Measurements from ENCODE around the gene SECISBP2.
"Not testable (repeated sequence)": the region's sequence is repeated elsewhere in the genome, so short reads cannot be mapped to it uniquely, and the experiment has no call there.

Gene SECISBP2, protein sequence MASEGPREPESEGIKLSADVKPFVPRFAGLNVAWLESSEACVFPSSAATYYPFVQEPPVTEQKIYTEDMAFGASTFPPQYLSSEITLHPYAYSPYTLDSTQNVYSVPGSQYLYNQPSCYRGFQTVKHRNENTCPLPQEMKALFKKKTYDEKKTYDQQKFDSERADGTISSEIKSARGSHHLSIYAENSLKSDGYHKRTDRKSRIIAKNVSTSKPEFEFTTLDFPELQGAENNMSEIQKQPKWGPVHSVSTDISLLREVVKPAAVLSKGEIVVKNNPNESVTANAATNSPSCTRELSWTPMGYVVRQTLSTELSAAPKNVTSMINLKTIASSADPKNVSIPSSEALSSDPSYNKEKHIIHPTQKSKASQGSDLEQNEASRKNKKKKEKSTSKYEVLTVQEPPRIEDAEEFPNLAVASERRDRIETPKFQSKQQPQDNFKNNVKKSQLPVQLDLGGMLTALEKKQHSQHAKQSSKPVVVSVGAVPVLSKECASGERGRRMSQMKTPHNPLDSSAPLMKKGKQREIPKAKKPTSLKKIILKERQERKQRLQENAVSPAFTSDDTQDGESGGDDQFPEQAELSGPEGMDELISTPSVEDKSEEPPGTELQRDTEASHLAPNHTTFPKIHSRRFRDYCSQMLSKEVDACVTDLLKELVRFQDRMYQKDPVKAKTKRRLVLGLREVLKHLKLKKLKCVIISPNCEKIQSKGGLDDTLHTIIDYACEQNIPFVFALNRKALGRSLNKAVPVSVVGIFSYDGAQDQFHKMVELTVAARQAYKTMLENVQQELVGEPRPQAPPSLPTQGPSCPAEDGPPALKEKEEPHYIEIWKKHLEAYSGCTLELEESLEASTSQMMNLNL

DNA sequence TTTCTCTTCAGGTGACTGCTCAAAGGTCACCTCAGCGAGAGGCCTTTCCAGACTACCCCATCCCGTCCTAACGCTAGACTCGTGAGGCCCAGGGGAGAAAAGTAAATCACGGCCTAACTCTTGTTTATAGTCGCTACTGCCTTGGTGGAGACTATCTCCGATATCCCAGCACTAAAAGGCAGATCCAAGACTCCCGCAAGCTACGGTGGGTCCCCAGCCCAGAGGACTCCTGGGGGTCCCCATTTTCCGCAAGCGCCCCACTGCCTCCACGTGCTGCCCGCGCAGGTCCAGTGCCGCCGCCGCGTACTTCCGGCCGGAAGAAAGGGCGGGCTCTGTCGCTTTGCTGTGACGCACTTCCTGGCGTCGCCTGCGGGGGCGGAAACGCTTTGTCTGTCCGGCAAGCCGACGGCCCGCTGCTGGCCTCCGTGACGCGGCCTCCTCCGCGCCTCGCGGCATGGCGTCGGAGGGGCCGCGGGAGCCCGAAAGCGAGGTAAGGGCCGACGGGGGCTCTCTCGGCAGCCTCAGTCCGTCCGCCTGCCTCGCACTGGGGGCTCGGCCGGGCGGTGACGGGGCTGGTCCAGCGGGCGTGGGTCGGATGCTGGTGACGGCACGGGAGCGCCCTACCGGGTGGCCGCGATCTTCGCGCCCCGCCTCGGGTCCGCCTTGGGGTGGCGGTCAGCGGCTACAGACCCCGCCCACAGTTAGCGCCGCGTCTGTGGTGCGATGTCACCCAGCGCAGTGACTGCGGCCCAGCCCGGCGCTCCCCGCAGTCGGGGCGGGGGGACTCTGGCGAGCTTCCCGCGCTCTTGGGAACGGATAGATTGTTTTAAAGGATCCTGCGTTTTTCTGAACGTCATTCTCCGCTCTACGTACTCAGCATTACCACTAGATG lies at the start of gene SECISBP2:
TSS of gene SECISBP2 (plus strand) at position 378 of the 892 bp plus-strand sequence. CDS start at position 455, 77 bp downstream.
- DNase-seq = peak; percentile 99

DNA sequence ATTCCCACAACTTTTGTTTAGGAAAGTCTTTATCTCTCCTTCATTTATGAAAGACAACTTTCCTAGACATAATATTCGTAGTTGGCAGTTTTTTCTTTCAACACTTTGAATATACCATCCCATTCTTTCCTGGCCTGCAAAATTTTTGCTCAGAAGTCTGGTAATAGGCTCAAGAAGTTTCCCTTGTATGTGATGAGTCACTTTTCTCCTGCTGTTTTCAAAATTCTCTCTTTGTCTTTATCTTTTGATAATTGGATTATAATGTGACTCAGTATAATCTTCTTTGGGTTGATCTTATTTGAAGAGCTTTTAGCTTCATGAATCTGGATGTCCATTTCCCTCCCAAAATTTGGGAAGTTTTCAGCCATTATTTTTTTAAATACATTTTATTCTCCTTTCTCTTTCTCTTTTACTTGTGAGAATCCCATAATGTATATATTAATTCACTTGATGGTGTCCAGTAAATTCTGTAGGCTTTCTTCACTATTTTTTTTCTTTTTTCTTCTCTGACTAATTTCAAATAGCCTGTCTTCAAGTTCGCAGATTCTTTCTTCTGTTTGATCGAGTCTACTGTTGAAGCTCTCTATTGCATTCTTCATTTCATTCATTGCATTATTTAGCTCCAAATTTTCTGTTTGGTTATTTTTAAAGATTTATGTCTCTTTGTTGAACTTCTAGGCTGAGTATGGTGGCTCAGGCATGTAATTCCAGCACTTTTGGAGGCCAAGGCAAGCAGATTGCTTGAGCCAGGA lies 44.6 kb upstream of the SECISBP2 start:
- no peak for DNase-seq

DNA sequence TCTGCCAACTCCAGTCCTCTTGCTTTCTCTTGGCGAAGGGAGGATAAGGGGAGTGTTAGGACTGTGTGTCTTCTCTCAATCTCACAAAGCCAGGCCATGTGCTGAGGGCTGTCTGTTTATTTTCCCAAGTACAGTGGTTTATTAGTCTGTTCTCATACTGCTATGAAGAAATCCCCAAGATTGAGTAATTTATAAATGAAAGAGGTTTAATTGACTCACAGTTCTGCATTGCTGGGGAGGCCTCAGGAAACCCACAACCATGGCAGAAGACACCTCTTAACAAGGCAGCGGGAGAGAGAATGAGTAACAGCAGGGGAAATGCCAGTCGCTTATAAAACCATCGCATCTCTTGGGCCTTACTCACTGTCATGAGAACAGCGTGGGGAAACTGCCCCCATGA lies 43.5 kb upstream of the SECISBP2 start:
- no peak for DNase-seq

DNA sequence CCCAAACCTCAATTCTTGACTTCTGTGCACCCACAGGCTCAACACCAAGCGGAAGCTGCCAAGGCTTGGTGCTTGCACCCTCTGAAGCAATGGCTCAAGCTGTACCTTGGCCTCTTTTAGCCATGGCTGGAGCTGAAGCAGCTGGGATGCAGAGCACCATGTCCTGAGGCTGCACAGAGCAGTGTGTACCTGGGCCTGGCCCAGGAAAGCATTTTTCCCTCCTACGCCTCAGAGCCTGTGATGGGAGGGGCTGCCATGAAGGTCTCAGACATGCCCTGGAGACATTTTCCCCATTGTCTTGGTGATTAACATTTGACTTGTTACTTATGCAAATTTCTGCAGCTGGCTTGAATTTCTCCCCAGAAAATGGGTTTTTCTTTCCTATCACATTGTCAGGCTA lies 42.3 kb upstream of the SECISBP2 start:
- not testable (repeated sequence) for DNase-seq

DNA sequence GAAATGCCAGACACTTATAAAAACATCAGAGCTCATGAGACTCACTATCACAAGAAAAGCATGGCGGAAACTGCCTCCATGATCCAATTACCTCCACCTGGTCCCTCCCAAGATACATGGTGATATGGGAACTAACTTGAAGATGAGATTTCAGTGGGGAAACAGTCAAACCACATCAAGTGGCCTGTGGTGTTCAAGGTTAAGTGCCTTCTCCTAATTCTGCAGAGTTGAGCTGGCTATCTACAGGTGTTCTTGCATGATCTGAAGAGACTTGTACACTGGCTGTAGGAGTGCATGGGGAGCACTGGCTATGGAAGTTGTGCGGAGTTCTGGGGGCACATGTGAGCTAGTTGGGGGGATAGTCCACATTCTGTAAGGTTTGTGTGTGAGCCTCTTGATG lies 41.3 kb upstream of the SECISBP2 start:
- DNase-seq = no peak

DNA sequence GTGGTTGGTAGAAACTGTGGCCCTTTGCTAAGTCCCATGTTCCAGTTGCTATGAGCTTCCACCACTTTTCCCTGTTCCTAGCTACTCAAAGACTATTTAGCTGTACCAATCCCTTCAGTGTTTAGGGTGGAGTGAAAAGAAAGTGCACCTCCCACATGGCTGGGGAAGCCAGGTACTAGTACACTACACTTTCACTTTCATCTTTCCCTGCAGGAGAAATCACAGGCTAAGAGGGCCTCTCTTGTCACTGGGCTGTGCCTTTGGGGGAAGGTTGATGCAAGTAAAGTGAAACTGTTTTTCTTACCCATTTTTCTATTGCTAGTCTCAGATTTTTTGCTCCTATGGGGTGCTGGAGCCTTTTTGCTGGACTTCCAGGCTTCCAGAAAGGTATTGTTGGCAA lies 40.8 kb upstream of the SECISBP2 start:
- no peak for DNase-seq

DNA sequence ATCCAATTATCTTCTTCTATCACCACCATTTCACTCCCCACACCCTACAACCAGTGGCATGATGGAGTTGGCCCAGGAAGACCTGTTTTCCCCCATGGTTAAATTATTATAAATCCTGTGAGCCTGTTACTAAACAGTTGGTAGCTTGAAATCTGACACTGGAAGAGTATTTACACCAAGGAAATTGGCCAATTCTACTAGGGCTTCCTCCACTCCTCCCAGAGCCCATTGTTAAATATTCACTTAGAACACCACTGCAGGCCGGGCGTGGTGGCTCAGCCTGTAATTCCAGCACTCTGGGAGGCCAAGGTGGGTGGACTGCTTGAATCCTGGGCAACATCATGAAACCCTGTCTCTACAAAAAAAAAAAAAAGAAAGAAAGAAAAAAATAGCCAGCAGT lies 39.7 kb upstream of the SECISBP2 start:
- DNase-seq = no peak

DNA sequence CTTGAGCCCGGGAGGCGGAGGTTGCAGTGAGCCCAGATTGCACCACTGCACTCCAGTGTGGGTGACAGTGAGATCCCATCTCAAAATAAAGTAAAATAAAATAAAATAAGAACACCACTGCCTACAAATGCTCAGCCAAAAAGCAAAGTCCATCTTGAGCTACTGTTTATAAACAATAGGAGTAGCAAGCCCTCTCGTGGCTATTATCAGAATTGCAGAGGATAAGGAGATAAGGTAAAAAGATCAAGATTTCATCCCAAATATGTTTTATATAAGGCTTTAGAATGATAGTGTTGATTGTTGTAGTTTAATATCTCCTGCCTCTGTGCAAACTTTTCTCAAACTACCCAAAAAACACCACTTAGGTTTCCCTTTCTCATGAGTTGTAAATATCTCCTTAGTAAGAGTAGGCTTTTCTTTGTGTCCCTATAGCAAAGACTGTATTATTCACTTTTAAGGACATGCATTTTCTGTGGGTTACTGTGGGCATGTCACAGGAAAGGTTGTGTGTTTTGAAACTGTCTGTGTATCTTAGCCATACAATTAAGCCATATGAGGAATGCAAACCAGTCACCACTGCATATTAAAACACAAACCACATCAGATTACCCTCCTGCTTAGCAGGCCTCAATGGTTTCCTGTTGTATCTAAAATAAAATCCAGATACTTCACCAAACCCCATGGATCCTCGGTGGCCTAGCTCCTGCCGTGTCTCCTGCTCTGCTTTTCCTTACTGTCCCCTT lies 39.1 kb upstream of the SECISBP2 start:
- peak; percentile 34 for DNase-seq

DNA sequence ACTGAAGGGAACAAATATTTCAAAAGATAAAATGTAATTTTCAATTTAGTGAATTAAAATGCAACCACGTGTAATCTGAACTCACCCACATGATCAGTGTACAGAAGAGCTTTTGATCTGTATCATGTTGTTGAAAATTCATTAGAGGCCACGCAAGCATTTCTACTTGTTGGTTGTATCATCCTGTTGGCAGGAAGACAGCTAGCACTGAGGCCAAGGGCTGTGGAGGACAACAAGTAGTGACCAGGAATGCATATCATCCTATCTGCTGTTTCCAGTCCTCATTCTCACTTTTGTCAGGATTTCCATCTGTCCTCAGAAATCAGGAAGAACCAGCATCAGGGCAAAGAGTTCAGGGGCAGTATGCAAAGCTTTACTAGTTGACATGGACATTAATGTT lies 37.2 kb upstream of the SECISBP2 start:
- no peak for DNase-seq

DNA sequence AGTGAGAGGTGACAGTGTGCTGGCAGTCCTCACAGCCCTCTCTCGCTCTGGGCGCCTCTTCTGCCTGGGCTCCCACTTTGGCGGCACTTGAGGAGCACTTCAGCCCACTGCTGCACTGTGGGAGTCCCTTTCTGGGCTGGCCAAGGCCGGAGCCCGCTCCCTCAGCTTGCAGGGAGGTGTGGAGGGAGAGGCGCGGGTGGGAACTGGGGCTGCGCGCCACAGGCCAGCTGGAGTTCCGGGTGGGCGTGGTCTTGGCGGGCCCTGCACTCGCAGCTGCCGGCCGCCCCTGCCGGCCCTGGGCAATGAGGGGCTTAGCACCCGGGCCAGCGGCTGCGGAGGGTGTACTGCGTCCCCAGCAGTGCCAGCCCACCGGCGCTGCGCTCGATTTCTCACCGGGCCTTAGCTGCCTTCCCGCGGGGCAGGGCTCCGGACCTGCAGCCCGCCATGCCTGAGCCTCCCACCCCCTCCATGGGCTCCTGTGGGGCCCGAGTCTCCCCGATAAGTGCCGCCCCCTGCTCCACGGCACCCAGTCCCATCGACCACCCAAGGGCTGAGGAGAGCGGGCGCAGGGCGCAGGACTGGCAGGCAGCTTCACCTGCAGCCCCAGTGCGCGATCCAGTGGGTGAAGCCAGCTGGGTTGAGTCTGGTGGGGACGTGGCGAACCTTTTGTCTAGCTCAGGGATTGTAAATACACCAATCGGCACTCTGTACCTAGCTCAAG lies 35.9 kb upstream of the SECISBP2 start:
- DNase-seq = peak; percentile 67

DNA sequence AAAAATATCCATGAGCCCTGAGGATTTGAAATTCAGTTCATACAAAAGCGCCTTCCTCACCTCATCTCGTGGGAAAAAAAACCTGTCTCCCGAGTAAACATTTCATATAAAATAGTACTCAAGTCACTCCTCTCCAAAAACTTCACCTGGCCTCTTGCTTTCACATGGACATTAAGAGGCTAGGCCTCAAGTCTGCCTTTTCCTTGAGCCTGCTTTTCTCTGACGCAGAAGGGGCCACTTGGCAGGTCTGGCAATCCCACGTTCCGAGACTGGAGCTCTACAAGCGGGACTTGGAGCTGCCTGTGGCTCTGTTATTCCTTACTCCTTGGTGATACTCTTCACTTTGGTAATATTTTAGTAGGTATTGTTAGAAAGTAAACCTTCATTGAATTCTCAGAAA lies 34.2 kb upstream of the SECISBP2 start:
- DNase-seq = no peak

DNA sequence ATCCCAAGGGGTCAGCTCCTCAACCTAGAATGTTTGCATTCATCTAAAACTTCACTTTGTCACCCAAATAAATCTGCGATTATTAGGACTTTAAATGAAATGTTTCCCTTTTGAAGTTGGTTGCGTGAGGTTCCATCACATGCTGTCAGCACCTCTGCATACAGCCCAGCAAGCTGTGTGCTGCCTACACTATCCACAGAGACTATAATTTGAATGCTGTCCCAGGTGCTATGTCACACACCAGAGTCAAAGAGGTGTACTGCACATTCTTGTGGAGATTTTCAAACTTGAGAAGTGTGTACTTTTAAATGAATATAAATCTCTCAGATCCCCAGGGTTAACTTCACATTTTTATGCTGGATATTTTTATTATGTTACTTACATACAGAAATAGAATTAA lies 26.6 kb upstream of the SECISBP2 start:
- no peak for DNase-seq

DNA sequence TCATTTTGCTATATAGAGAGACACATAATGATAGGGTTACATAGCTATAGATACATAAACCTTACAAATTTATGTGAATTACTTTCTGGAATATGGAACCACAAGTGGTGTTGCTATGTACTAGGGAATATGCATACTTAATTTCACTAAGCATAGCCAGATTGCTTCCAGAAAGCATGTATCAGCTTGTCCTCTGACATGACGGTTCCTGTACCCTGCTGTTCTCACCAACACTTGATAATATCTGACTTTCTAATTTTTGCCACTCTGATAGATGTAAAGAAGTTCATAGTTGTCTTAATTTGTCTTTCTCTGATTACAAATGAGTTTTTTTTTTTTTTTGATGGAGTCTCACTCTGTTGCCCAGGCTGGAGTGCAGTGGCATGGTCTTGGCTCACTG lies 25.3 kb upstream of the SECISBP2 start:
- DNase-seq = no peak

DNA sequence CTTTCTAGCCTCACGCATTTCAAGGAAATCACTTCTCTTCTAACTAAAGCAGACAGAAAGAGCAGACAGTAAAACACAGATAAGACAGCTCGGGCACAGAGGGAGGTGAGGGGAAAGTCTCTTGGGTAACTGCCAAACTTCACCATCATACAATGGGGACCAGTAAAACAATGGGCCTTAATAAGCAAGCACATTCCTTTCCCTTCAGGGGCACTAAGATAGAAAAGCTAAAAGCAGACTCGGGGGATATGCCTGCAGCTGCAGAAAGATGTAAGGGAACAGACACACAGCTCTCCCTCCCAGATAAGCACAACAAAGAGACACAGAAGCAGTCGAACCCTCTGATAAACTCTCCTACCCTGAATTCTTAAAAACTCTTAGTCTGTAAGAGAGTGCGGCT lies 22.9 kb upstream of the SECISBP2 start:
- no peak for DNase-seq

DNA sequence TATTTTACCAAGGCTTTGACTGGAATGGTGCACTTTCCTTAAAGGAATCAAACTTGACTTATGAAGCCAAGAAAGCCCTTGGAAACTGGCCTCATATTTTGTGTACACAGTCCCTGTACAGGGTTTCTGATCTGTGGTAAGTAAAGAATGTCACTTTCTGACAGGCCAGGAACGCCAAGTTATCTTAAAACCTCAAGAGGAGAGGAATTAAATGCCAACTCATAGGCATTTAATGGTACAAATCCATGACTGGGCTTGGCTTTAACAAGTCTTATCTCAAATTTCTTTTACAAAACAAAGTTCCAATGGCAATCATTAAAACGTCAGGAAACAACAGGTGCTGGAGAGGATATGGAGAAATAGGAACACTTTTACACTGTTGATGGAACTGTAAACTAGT lies 16.3 kb upstream of the SECISBP2 start:
- not testable (repeated sequence) for DNase-seq

DNA sequence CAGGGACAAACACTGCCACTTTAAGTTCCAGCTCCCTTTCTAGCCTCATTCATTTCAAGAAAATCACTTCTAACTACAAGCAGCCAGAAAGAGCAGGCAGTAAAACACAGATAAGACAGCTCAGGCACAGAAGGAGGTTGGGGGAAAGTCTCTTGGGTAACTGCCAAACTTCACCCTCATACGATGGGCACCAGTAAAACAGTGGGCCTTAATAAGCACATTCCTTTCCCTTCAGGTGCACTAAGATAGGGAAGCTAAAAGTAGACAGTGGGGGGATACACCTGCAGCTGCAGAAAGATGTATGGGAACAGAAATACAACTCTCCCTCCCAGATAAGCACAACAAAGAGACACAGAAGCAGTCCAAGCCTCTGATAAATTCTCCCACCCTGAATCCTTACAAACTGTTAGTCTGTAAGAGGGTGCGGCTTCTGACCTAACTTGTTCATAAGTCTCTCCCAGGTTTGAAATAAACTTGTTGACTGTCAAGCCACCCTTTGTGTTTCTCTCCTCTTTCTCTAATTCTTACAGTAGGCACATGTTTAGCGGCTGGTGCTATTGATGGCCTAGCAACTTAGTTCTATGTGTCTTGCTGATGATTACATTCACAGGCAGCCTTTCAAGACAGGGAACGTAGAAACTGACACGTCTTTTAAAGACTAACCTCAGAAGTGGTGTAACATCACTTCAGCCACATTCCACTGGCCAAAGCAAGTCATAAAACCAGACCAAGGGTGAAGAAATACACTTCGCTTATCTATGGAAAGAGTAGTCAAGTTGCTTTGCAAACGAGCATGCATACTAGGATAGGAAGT lies 14.1 kb upstream of the SECISBP2 start:
- DNase-seq = no peak

DNA sequence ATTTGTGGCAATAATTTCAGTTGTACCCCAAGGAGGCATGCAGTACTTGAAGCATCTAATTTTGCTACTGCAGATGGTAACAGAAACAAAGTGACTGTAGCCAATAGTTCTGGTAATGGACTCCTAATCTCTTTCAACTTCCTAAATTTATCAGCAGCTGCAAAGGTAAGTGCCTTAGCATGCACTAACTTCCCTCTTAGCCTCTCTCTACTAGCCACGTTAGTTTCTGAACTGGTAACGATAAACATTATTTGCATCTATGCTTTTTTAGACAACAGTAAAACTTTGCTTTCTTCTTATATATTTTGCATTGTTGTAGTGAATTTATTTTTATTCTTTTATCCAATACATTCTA lies 13.5 kb upstream of the SECISBP2 start:
- DNase-seq = no peak

DNA sequence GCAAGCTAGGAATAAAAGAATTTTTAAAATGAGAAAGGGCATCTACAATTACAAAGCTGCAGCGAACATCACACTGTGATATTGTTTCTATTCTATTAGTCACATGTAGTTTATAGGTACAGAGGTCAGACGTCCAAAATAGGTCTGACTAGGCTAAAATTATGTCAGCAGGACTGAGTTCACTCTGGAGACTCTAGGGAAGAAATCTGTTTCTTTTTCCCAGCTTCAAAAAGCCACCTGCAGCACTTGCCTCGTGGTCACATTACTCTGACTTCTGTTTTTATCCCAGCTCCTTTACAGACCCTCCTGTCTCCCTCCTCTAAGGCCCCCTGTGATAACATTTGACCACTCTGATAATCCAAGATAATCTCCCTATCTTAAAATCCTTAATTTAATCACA lies 12.4 kb upstream of the SECISBP2 start:
- DNase-seq = no peak

DNA sequence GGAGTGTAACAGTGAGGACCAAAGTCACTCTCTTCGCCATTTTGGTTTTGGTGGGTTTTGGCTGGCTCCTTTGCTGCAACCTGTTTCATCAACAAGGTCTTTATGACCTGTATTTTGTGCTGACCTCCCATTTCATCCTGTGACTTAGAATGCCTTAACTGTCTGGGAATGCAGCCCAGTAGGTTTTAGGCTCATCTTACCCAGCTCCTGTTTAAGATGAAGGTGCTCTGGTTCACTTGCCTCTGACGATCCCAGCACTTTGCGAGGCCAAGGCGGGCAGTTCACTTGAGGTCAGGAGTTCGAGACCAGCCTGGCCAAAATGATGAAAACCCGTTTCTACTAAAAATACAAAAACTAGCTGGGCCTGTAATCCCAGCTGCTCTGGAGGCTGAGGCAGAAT lies 9.1 kb upstream of the SECISBP2 start:
- DNase-seq = no peak

All from retina (tissue), 1 donor.